Mucosa of descending colon (tissue), 3 donors: ENCODE data around the gene AGTR2. TPM values are rescaled to one million over a fixed set of nuclear protein-coding genes. Genes with fewer than 3 reads are reported as not detected.
"Not testable (repeated sequence)": the region's sequence is repeated elsewhere in the genome, so short reads cannot be mapped to it uniquely, and the experiment has no call there.

ENCODE experiments used
- ATAC-seq: fragments of 200-7000 bp; cut with Tn5 transposase; one replicate; pipeline ENCODE4 v1.9.1; 2020; ENCODE audit warnings: mild to moderate bottlenecking, moderate library complexity
- DNase-seq, 3 donors: peaks; one replicate each; pipeline ENCODE4 v3.0.0-alpha.2; 2020
- H3K36me3 ChIP-seq: fragments of 200-600 bp; one replicate; pipeline ENCODE4 v1.8.0; 2021; ENCODE audit warnings: low read depth, mild to moderate bottlenecking
- H3K4me1 ChIP-seq: fragments of 200-600 bp; one replicate; pipeline ENCODE4 v1.8.0; 2021; ENCODE audit warnings: low read depth, mild to moderate bottlenecking
- H3K4me3 ChIP-seq: fragments of 200-600 bp; one replicate; pipeline ENCODE4 v1.8.0; 2021; ENCODE audit warnings: mild to moderate bottlenecking
- H3K9me3 ChIP-seq: fragments of 200-600 bp; one replicate; pipeline ENCODE4 v1.8.0; 2021; ENCODE audit warnings: mild to moderate bottlenecking
- CTCF ChIP-seq: fragments of 200-600 bp; IDR thresholded peaks from one replicate; pipeline ENCODE4 v1.8.0; 2022; ENCODE audit warnings: antibody characterized with exemption, mild to moderate bottlenecking
- intact Hi-C, 2 donors: fragments of 100-400 bp; cut with DNase I in 1 of 2; cut with micrococcal nuclease in 1 of 2; formaldehyde crosslinking; loops; one replicate each; pipeline versions ENCODE4 v1.11.0 to v1.11.1; 2022; cut with DNase I, micrococcal nuclease
- long read RNA-seq, 2 donors: library from polyadenylated mRNA; unstranded; transcript quantifications; one replicate each; pipeline ENCODE4 v2.0.0, GENCODE V29; 2019 to 2021
- total RNA-seq, 3 donors: library from RNA; stranded (reverse); fragmentation: NEBNext Ultra II Directional in 2 of 3; extraction: Animal tissue kit (Norgen Biotek cat#: 25700) in 2 of 3; gene quantifications; one replicate each; pipeline versions ENCODE4 v1.2.1 to v1.2.4, GENCODE V29; 2021 to 2023
- donor health status: DM: no; HTN: no; CAD: no; lungs with moderate emphysema.
- donor health status: DM: no; HTN: no; CAD: no.
- donor health status: DM: no; HTN: yes; CAD: no.

AGTR2 gene
- under 1 TPM in 1 of 3 donors, not detected in 2; 0.09 TPM for total RNA-seq
- long read RNA-seq, donor 1: 0 reads
- long read RNA-seq, donor 2: 0 reads

GRCh38 chrX:116170511-116170910, at the start of gene AGTR2:
AGTR2 (plus strand) TSS chrX:116170744; CDS start chrX:116172281, 1,537 bp downstream.
- intact Hi-C loops: no loop called here
- no peak for TF ChIP-seq CTCF
- no peak within 1 kb of the TSS for H3K4me3 ChIP-seq
- H3K9me3 ChIP-seq: no peaks in the 10 kb centered on the region
- ATAC-seq: no peak
- H3K36me3 ChIP-seq: no peaks in the 10 kb centered on the region
- no peaks in the 10 kb centered on the region for H3K4me1 ChIP-seq
- no peak for DNase-seq

GRCh38 chrX:116135277-116135676, 35.3 kb upstream of the AGTR2 start:
- intact Hi-C loops: no loop called here
- no peak for DNase-seq
- H3K9me3 ChIP-seq: no peaks in the 10 kb centered on the region
- no peaks in the 10 kb centered on the region for H3K4me1 ChIP-seq
- TF ChIP-seq CTCF: no peak
- no peaks in the 10 kb centered on the region for H3K36me3 ChIP-seq
- no peak overlapping the region for H3K4me3 ChIP-seq
- ATAC-seq: no peak

GRCh38 chrX:116141270-116141669, 29.3 kb upstream of the AGTR2 start:
- H3K4me3 ChIP-seq, H3K36me3 ChIP-seq, H3K4me1 ChIP-seq, H3K9me3 ChIP-seq, ATAC-seq, intact Hi-C loops, DNase-seq: not testable (repeated sequence)

GRCh38 chrX:116142976-116143375, 27.6 kb upstream of the AGTR2 start:
- ATAC-seq (no peak), DNase-seq (no peak)
- Histone ChIP-seq H3K4me3 (no peak overlapping the region), H3K4me1 (no peaks in the 10 kb centered on the region), H3K9me3 (no peaks in the 10 kb centered on the region), H3K36me3 (no peaks in the 10 kb centered on the region)
- intact Hi-C loops: no loop called here
- no peak for TF ChIP-seq CTCF

GRCh38 chrX:116172976-116173375, 2.4 kb downstream of the AGTR2 start:
- ATAC-seq: no peak
- TF ChIP-seq CTCF: no peak
- H3K36me3 ChIP-seq: no peaks in the 10 kb centered on the region
- no peaks in the 10 kb centered on the region for H3K9me3 ChIP-seq
- no peaks in the 10 kb centered on the region for H3K4me1 ChIP-seq
- H3K4me3 ChIP-seq: no peak overlapping the region
- intact Hi-C loops: no loop called here
- DNase-seq: no peak

- intact Hi-C loops: no loop called here
- no peaks in the 10 kb centered on the region for H3K9me3 ChIP-seq
- ATAC-seq (peak; percentile 30), DNase-seq (peak in 1 of 3 donors; percentile 14)
- H3K4me3 ChIP-seq: no peak overlapping the region
- no peaks in the 10 kb centered on the region for H3K36me3 ChIP-seq
- H3K4me1 ChIP-seq: no peaks in the 10 kb centered on the region
- TF ChIP-seq CTCF: no peak
Observed at GRCh38 chrX:116181300-116181699, 10.8 kb downstream of the AGTR2 start.
